ENCODE results near the gene PAGR1. TPM values are rescaled to one million over a fixed set of nuclear protein-coding genes. Genes with fewer than 3 reads are reported as not detected.

PAGR1 gene
- total and polyA plus RNA-seq, 2 of the 4 experiments (the other 2 are of a cell fraction), result 10.6 to 22.1 TPM

GRCh38 chr16:29845656-29846055 is 29.7 kb downstream of the PAGR1 start:
- Histone ChIP-seq H2AK5ac (ENCODE audit: low read depth, low read length) (no peak overlapping the region), H2AFZ (replicated peaks; ENCODE audit: low read length, poor library complexity) (no peak overlapping the region), H3K79me1 (ENCODE audit: low read depth in 1 of 2, low read length in 2 of 2) (peaks cover 0 to 16% of the 10 kb centered on the region in 2 experiments; a peak in 1 of 4 replicates), H2BK5ac (ENCODE audit: low read depth, low read length, poor library complexity, severe bottlenecking) (no peak overlapping the region), H2BK15ac (ENCODE audit: low read depth, low read length) (no peak overlapping the region), H2BK120ac (ENCODE audit: low read depth, low read length) (no peak overlapping the region), H3K18ac (ENCODE audit: low read depth, low read length) (no peak overlapping the region), H2BK20ac (ENCODE audit: low read depth, low read length) (no peak overlapping the region), H4K8ac (ENCODE audit: low read depth in 2 of 2, low read length in 2 of 2) (no peak overlapping the region), H3K23ac (ENCODE audit: low read depth, low read length) (no peak overlapping the region), H4K91ac (ENCODE audit: insufficient read depth, low read depth, low read length) (no peak overlapping the region), H3K4me3 (ENCODE audit: insufficient read depth, low read depth, low read length) (no peak overlapping the region), H3K27me3 (ENCODE audit: control insufficient read depth, insufficient read depth, low read length) (no peaks in the 10 kb centered on the region), H3K4me1 (ENCODE audit: control insufficient read depth, insufficient read depth, low read length) (no peaks in the 10 kb centered on the region; the same call in 1 of the 2 replicates), H3K56ac (ENCODE audit: extremely low read depth, insufficient read depth, low read length) (no peak overlapping the region), H3K9me3 (ENCODE audit: control insufficient read depth, insufficient read depth, low read length) (no peaks in the 10 kb centered on the region), H3K27ac (ENCODE audit: insufficient read depth, low read length) (no peak overlapping the region), H3K9me1 (ENCODE audit: insufficient read depth, low read length) (no peaks in the 10 kb centered on the region), H2AK9ac (replicated peaks; ENCODE audit: low read depth, low read length, poor library complexity) (peak overlapping the region; percentile 9), H4K5ac (ENCODE audit: low read depth, low read length) (no peak overlapping the region), H3K4me2 (ENCODE audit: low read depth, low read length) (no peak overlapping the region), H3K36me3 (ENCODE audit: control insufficient read depth, insufficient read depth, low read length) (peaks cover 64% of the 10 kb centered on the region), H3K4ac (ENCODE audit: low read depth, low read length) (no peak overlapping the region), H3K9ac (ENCODE audit: low read depth, low read length) (no peak overlapping the region), H4K20me1 (ENCODE audit: insufficient read depth, low read length) (no peaks in the 10 kb centered on the region; the same call in 1 of the 2 replicates), H3K14ac (replicated peaks; ENCODE audit: low read depth, low read length) (no peak overlapping the region)
- intact Hi-C loops (cut with micrococcal nuclease), result no loop called here
- in situ Hi-C loops (cut with MboI; ENCODE audit: low sequenced_read_pairs), result no loop called here
- ChIA-PET POLR2A (ENCODE audit: unreplicated experiment) (no interaction called here), CTCF (no interaction called here)
- no peak for TF ChIP-seq SMC3 (IDR thresholded peaks at IDR 0.05; ENCODE audit: low read depth, low read length)
- no peak for TF ChIP-seq CEBPB (IDR thresholded peaks at IDR 0.05; ENCODE audit: low read depth, low read length)
- TF ChIP-seq USF2 (IDR thresholded peaks at IDR 0.05; ENCODE audit: low read depth, low read length), result no peak
- no peak for TF ChIP-seq ELK1 (IDR thresholded peaks at IDR 0.05; ENCODE audit: borderline replicate concordance, low read depth, low read length)
- TF ChIP-seq RFX5 (IDR thresholded peaks at IDR 0.05; ENCODE audit: low read depth, low read length), result no peak
- no peak for TF ChIP-seq MAFK (IDR thresholded peaks at IDR 0.05; ENCODE audit: low read depth, low read length)
- TF ChIP-seq NFE2L2 (IDR thresholded peaks at IDR 0.05; ENCODE audit: low read depth, low read length), result no peak
- TF ChIP-seq MXI1 (IDR thresholded peaks at IDR 0.05; ENCODE audit: borderline replicate concordance, low read depth, low read length), result no peak
- no peak for TF ChIP-seq BHLHE40 (IDR thresholded peaks at IDR 0.05; ENCODE audit: low read depth, low read length)
- TF ChIP-seq CTCF (conservative IDR thresholded peaks at IDR 0.05; ENCODE audit: low read depth, low read length), result no peak
- no peak for TF ChIP-seq POLR2A (IDR thresholded peaks at IDR 0.05; ENCODE audit: low read depth, low read length)
- no peak for TF ChIP-seq CHD1 (IDR thresholded peaks at IDR 0.05; ENCODE audit: low read depth, low read length)
- no peak for TF ChIP-seq RAD21 (IDR thresholded peaks at IDR 0.05; ENCODE audit: low read length)
- TF ChIP-seq FOS (IDR thresholded peaks at IDR 0.05; ENCODE audit: low read depth, low read length), result no peak
- no peak for TF ChIP-seq RCOR1 (IDR thresholded peaks at IDR 0.05; ENCODE audit: insufficient replicate concordance, low read length)
- DNase-seq, result no peak
- ATAC-seq (ENCODE audit: low read depth), result no peak
- no TSS peak for BruUV-seq (replicated peaks)
- dilution Hi-C loops (cut with HindIII; ENCODE audit: low sequenced_read_pairs, unreplicated experiment), result no loop called here
- 94% methylated on average over 11 of the region's 18 CpGs; no CpG with 5 or more reads in 1 of the 2 experiments for WGBS, 2 experiments (ENCODE audit: extremely low coverage in 2 of 2, insufficient read length in 1 of 2)
